KOPT-K1 (cell line): ENCODE results near the gene BLOC1S3.

Experiments used
- H3K27ac ChIP-seq: fragments of 200-600 bp; sonication (generic); 2 replicates; pipeline ENCODE4 v1.5.1; 2016; ENCODE audit warnings: antibody characterized with exemption, mild to moderate bottlenecking, low read depth, low read length; ENCODE audit not compliant: poor library complexity, severe bottlenecking
- H3K36me3 ChIP-seq: fragments of 200-600 bp; sonication (generic); 2 replicates; pipeline ENCODE4 v1.5.1; 2017; ENCODE audit warnings: antibody characterized with exemption, mild to moderate bottlenecking, low read length, moderate library complexity; ENCODE audit not compliant: insufficient read depth
- H3K9me3 ChIP-seq: fragments of 200-600 bp; sonication (generic); 2 replicates; pipeline ENCODE4 v1.5.1; 2017; ENCODE audit warnings: antibody characterized with exemption, low read length, mild to moderate bottlenecking; ENCODE audit not compliant: insufficient read depth, poor library complexity, severe bottlenecking

BLOC1S3 gene

GRCh38 chr19:45178262-45179071, at the start of gene BLOC1S3:
Gene BLOC1S3 (plus strand): TSS chr19:45178784. CDS start chr19:45179297, 513 bp downstream.
- peaks cover 3% of the 10 kb centered on the region; the same call in 1 of the 2 replicates for H3K36me3 ChIP-seq
- peak within 1 kb of the TSS; percentile 57 for H3K27ac ChIP-seq
- no peaks in the 10 kb centered on the region for H3K9me3 ChIP-seq

DNA sequence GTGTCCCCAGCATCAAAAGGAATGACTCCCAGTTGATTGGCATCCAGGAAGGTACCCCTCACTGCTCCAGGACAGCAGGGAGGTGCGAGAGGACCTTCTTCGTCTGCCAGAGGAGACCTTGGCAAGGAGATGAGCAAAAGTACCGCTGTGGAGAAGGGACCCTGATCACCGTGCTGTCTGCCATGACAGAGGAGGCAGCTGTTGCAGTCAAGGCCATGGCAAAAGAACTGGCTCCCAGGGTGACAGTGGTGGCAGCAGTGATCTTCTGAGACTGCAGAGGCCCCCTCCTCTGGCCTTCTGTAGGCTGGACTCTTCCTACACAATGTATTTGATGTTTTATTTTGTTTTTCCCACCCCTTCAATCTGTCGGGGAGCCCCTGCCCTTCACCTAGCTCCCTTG, 49.8 kb upstream of the BLOC1S3 start:
- Histone ChIP-seq H3K9me3 (no peaks in the 10 kb centered on the region), H3K27ac (no peak overlapping the region), H3K36me3 (peaks cover 3% of the 10 kb centered on the region; the same call in 1 of the 2 replicates)

- Histone ChIP-seq H3K9me3 (no peaks in the 10 kb centered on the region), H3K27ac (no peak overlapping the region), H3K36me3 (peaks cover 4% of the 10 kb centered on the region; the same call in 1 of the 2 replicates)
Observed at GRCh38 chr19:45130236-45130635, 48.3 kb upstream of the BLOC1S3 start.

DNA sequence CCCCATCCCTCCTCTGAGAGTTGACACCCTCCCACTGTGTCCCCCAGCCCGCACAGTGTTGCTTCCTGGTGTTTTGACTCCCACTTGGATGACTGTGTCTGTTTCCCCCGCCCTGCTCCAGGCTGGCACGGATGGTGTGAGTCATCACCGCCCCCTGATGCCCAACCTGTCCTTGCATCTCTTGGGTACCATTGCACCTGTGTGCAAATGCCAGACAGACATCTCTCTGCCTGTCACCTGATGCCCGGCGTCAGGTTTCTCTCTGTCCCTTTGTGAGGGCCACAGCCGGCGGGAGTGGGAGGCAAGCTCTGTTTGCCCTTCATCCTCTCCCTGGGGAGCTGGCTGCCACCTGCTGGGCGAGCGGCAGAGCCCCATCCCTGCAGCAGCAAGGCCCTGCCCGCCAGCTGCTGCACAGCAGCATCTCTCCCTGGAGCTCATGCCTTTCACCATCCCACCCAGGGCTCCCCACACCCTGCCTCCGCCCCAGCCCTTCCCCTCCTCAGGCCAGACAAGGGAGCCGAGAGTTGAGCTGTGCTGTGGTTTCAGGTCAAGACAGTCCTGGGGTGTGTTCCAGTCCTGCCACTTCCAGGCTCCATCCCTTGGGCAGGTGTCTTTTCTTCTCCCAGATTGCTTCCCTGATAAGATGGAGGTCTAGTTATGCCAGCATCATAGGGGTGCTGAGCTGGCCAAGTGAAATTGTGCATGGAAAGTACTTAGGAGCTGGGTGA, 47.5 kb upstream of the BLOC1S3 start:
- Histone ChIP-seq H3K36me3 (peaks cover 4% of the 10 kb centered on the region; the same call in 1 of the 2 replicates), H3K27ac (no peak overlapping the region), H3K9me3 (no peaks in the 10 kb centered on the region)

DNA sequence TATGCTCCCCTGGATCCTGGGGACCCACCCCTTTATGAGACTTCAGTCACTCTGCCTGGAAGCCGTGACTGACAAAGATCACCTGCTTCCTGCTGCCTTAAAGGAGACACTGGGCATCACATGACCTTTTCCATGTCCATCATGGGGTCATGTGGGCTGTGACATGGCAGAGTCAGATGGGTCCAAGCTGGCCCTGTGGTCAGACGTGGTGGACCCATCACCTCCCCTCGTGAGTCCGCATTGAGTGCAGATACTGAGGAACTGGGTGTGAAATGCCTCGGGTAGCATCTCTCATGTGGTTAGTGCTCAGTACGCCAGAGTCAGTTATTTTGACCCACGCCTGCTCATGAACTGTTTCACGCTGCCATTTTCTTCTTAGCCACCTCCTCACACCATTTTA, 44.9 kb upstream of the BLOC1S3 start:
- no peaks in the 10 kb centered on the region for H3K9me3 ChIP-seq
- H3K27ac ChIP-seq, result no peak overlapping the region
- H3K36me3 ChIP-seq, result peaks cover 4% of the 10 kb centered on the region; the same call in 1 of the 2 replicates

GRCh38 chr19:45135176-45135885, 43.3 kb upstream of the BLOC1S3 start:
- H3K27ac ChIP-seq, result no peak overlapping the region
- peaks cover 4% of the 10 kb centered on the region; the same call in 1 of the 2 replicates for H3K36me3 ChIP-seq
- no peaks in the 10 kb centered on the region for H3K9me3 ChIP-seq

- H3K27ac ChIP-seq, result no peak overlapping the region
- peaks cover 16% of the 10 kb centered on the region; the same call in 1 of the 2 replicates for H3K36me3 ChIP-seq
- H3K9me3 ChIP-seq, result no peaks in the 10 kb centered on the region
Observed at GRCh38 chr19:45136507-45137178, 41.9 kb upstream of the BLOC1S3 start.

DNA sequence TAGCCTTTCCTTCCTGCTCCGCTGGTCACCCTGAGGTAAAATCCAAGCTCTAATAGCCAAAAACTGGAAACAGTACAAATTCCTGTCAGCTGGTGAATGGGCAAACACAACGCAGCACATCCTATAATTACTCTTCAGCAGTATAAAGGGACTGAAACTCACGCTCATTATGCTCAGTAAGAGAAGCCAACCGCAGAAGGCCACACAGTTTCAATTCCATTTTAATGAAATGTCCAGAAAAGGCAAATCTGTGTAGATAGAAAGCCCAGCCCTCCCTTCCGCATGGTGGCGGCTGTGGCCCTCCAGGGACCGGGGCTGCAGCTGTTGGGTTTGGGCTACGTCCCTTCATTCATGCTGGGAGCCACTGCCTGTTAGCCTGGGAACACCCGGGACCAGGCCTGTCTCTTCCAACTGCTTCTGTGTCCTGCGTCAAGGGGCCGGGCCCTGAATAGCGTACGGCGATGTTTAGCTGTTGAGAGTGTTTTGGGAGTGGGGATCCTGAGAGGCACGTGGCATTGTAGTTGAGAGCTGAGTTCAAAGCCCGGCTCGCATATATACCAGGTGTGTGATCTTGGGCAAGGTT, 41.3 kb upstream of the BLOC1S3 start:
- Histone ChIP-seq H3K27ac (no peak overlapping the region), H3K36me3 (peaks cover 22% of the 10 kb centered on the region; the same call in 1 of the 2 replicates), H3K9me3 (no peaks in the 10 kb centered on the region)

- Histone ChIP-seq H3K27ac (no peak overlapping the region), H3K36me3 (peaks cover 33% of the 10 kb centered on the region; the same call in 1 of the 2 replicates), H3K9me3 (no peaks in the 10 kb centered on the region)
Observed at GRCh38 chr19:45138303-45138751, 40.3 kb upstream of the BLOC1S3 start.

DNA sequence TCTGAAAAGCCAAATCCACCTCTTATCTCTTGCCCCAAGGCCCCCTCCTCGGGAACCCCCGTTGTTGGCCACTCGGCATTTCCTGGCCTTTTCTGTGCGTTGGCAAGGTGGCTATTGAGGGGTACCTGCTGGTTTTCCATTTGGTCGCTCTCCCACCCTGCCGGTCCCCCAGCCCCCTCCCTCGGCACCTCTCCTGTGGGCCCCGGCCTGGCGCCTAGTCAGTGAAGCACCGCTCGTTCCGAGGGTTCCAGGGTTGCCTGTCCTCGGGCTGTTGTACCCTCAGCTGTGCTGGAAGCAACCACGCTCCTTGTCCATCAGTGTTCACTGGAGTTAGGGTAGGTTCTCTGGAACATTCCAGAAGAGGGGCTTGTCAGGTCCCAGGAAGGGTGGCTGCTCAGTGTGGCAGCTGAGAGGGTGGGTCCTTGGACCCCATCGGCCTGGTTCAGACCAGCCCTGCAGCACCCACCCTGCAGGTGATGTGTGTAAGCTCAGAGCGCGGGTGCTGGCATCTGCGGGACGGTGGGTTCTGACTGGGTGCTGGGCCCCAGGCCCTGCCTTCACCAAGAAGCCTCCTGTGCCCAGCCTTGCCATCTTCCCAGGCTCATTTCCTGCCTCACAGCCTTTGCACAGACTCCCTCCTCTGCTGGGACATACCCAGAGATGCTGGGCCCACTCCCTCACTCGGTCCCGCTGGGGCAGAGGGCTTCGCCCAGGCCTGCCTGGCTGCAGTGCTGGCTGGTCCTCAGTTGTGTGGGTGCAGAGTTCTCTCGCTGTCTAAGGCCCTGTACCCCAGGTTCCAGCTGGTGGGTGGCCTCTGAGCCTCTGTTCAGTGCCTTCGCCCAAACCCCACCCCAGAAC, 39.1 kb upstream of the BLOC1S3 start:
- H3K36me3 ChIP-seq, result peaks cover 38% of the 10 kb centered on the region; the same call in 1 of the 2 replicates
- no peak overlapping the region for H3K27ac ChIP-seq
- H3K9me3 ChIP-seq, result no peaks in the 10 kb centered on the region

- Histone ChIP-seq H3K9me3 (no peaks in the 10 kb centered on the region), H3K27ac (no peak overlapping the region), H3K36me3 (peaks cover 44% of the 10 kb centered on the region; the same call in 1 of the 2 replicates)
Observed at GRCh38 chr19:45140144-45140503, 38.5 kb upstream of the BLOC1S3 start.

- H3K9me3 ChIP-seq, result no peaks in the 10 kb centered on the region
- H3K36me3 ChIP-seq, result peaks cover 45% of the 10 kb centered on the region; the same call in 1 of the 2 replicates
- H3K27ac ChIP-seq, result no peak overlapping the region
Observed at GRCh38 chr19:45140533-45140932, 38.1 kb upstream of the BLOC1S3 start.

- Histone ChIP-seq H3K27ac (no peak overlapping the region), H3K9me3 (no peaks in the 10 kb centered on the region), H3K36me3 (peaks cover 50% of the 10 kb centered on the region; the same call in 1 of the 2 replicates)
Observed at GRCh38 chr19:45141203-45141900, 37.2 kb upstream of the BLOC1S3 start.
